Kidney (tissue), 14 donors: ENCODE measurements around the gene FAM193B. TPM values are rescaled to one million over a fixed set of nuclear protein-coding genes. Genes with fewer than 3 reads are reported as not detected.

Experiments used
- DNase-seq, 5 donors: peaks; one replicate each; pipeline ENCODE4 v3.0.0-alpha.2; 2013 to 2020
- FAIRE-seq: peaks from 2 replicates; lab custom pipeline; 2012; peaks lifted over from hg19 to GRCh38; lab: Jason Lieb, UNC
- H3K27ac ChIP-seq, 2 donors: one replicate each; pipeline ENCODE4 v1.7.0; 2013; ENCODE audit warnings: low read depth in 2 of 2, low read length in 2 of 2, inconsistent platforms in 1 of 2
- H3K27me3 ChIP-seq: one replicate; pipeline ENCODE4 v1.7.1; 2013; ENCODE audit warnings: low read length, inconsistent platforms; ENCODE audit not compliant: control insufficient read depth, insufficient read depth
- H3K36me3 ChIP-seq, 3 donors: one replicate each; pipeline versions ENCODE4 v1.7.0 to v1.7.1; 2013; ENCODE audit warnings: low read length in 3 of 3, control low read depth in 1 of 3, inconsistent platforms in 1 of 3; ENCODE audit not compliant: insufficient read depth in 3 of 3, control insufficient read depth in 2 of 3
- H3K4me1 ChIP-seq, 3 donors: one replicate each; pipeline versions ENCODE4 v1.7.0 to v1.7.1; 2013; ENCODE audit warnings: low read length in 3 of 3, inconsistent platforms in 1 of 3, low read depth in 1 of 3; ENCODE audit not compliant: control insufficient read depth in 2 of 3, insufficient read depth in 2 of 3
- H3K4me3 ChIP-seq, 3 donors: one replicate each; pipeline versions ENCODE4 v1.7.0 to v1.8.1; 2013; ENCODE audit warnings: low read length in 3 of 3, control low read depth in 1 of 3, inconsistent platforms in 1 of 3
- H3K9ac ChIP-seq, 3 donors: one replicate each; pipeline versions ENCODE4 v1.7.0 to v1.7.1; 2013; ENCODE audit warnings: low read length in 3 of 3, control low read depth in 1 of 3, inconsistent platforms in 1 of 3
- H3K9me3 ChIP-seq, 3 donors: one replicate each; pipeline versions ENCODE4 v1.7.0 to v1.7.1; 2013; ENCODE audit warnings: low read length in 3 of 3, control low read depth in 1 of 3, inconsistent platforms in 1 of 3; ENCODE audit not compliant: control insufficient read depth in 2 of 3, insufficient read depth in 1 of 3
- CTCF ChIP-seq: IDR thresholded peaks from 3 replicates; pipeline ENCODE4 v1.5.1; 2012; ENCODE audit warnings: mild to moderate bottlenecking, moderate library complexity, borderline replicate concordance; ENCODE audit not compliant: insufficient read depth; ENCODE audit errors: extremely low read depth
- intact Hi-C: fragments of 100-400 bp; cut with DNase I; formaldehyde crosslinking; loops from one replicate; pipeline ENCODE4 v1.11.1; 2022
- polyA plus RNA-seq: library from polyadenylated mRNA; stranded (reverse); fragments of 350-450 nt; fragmentation: Illumina TruSeq; extraction: RNeasy Lipid Tissue Mini Kit (QIAGEN cat#74804); gene quantifications from one replicate; pipeline ENCODE4 v1.2.3, GENCODE V29; 2014; ENCODE audit warnings: low read depth, low replicate concordance; ENCODE audit not compliant: insufficient read depth
- total RNA-seq: library from RNA; stranded (reverse); fragmentation: NEBNext Ultra II Directional; extraction: Animal tissue kit (Norgen Biotek cat#: 25700); gene quantifications from one replicate; pipeline ENCODE4 v1.2.1, GENCODE V29; 2021
- donor health status: control.
- donor health status: control.
- donor health status: control.
- donor health status: control.
- donor health status: control.
- donor health status: DM: yes; HTN: yes; CAD: no.
- donor health status: Normal renal cell carcinoma (clear cell type).

Gene FAM193B
- total and polyA plus RNA-seq, 2 donors from 2014 or later, result 61.0 to 77.8 TPM

GRCh38 chr5:177592010-177592834 lies 37.9 kb upstream of the FAM193B start, which contains the start of gene TMED9:
TMED9 (plus strand) TSS chr5:177592203; CDS start chr5:177592215, 12 bp downstream.
- intact Hi-C loops, result no loop called here
- Histone ChIP-seq H3K27ac (peak within 1 kb of the TSS in 1 of 2 donors; percentile 75), H3K4me1 (peaks cover 0 to 6% (median 0%) of the 10 kb centered on the region in 3 donors), H3K9me3 (no peaks in the 10 kb centered on the region), H3K36me3 (peaks cover 2 to 33% (median 24%) of the 10 kb centered on the region in 3 donors), H3K9ac (peak within 1 kb of the TSS; percentile 84 to 95 (median 85)), H3K4me3 (peak within 1 kb of the TSS; percentile 84 to 97 (median 89)), H3K27me3 (no peaks in the 10 kb centered on the region)
- FAIRE-seq (no peak), DNase-seq (peak; percentile 88 to 94 (median 92))
- peak; percentile 17 for TF ChIP-seq CTCF

DNA sequence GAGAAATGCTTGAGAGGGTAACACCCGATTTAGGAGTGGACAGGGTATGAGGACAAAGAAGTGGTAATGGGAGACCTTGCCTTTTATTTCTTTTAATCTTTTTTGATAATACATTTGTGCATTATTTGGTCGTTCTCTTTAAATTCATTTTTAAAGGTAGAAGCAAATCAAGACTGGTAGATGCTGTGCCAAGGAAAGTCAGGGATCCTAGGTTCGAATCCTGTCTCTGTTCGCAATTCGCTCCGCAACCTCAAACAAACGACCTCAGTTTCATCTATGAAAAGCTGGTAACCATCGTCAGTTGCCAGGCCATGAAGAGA lies 37.3 kb upstream of the FAM193B start:
- Histone ChIP-seq H3K4me3 (peak overlapping the region; percentile 55 to 97 (median 59)), H3K27me3 (no peaks in the 10 kb centered on the region), H3K9ac (peak overlapping the region in 1 of 3 donors; percentile 23), H3K27ac (no peak overlapping the region), H3K9me3 (no peaks in the 10 kb centered on the region), H3K36me3 (peaks cover 2 to 33% (median 24%) of the 10 kb centered on the region in 3 donors), H3K4me1 (peaks cover 0 to 6% (median 0%) of the 10 kb centered on the region in 3 donors)
- DNase-seq (no peak), FAIRE-seq (no peak)
- TF ChIP-seq CTCF, result no peak
- intact Hi-C loops, result no loop called here

- peaks cover 0 to 21% (median 14%) of the 10 kb centered on the region in 3 donors for H3K36me3 ChIP-seq
- no peaks in the 10 kb centered on the region for H3K27me3 ChIP-seq
- H3K4me1 ChIP-seq, result peaks cover 0 to 6% (median 0%) of the 10 kb centered on the region in 3 donors
- no peak overlapping the region for H3K27ac ChIP-seq
- DNase-seq (no peak), FAIRE-seq (no peak)
- no peak for TF ChIP-seq CTCF
- intact Hi-C loops, result no loop called here
- no peak overlapping the region for H3K9ac ChIP-seq
- H3K4me3 ChIP-seq, result no peak overlapping the region
- no peaks in the 10 kb centered on the region for H3K9me3 ChIP-seq
These were observed 36.0 kb upstream of the FAM193B start for GRCh38 chr5:177590406-177590805.
